Peyer's patch (tissue), 4 donors: ENCODE measurements around the gene SLC24A5. TPM values are rescaled to one million over a fixed set of nuclear protein-coding genes. Genes with fewer than 3 reads are reported as not detected.
A peak's percentile ranks its signal among the peaks of the same experiment; 100 is the strongest.

Experiments used
- DNase-seq, 3 donors: peaks; one replicate each; pipeline ENCODE4 v3.0.0-alpha.2; 2017 to 2019
- H3K27ac ChIP-seq, 4 donors: fragments of 200-600 bp; sonication (generic); one replicate each; pipeline ENCODE4 v1.5.1; 2016 to 2019
- H3K27me3 ChIP-seq, 2 donors: fragments of 200-600 bp; sonication (generic); one replicate each; pipeline ENCODE4 v1.5.1; 2019
- H3K36me3 ChIP-seq, 3 donors: fragments of 200-600 bp; sonication (generic); one replicate each; pipeline ENCODE4 v1.5.1; 2016 to 2019
- H3K4me1 ChIP-seq, 4 donors: fragments of 200-600 bp; sonication (generic); one replicate each; pipeline ENCODE4 v1.5.1; 2016 to 2019
- H3K4me3 ChIP-seq, 4 donors: fragments of 200-600 bp; sonication (generic); 1 replicate in 3 of 4; 2 replicates in 1 of 4; pipeline ENCODE4 v1.5.1; 2016 to 2019; ENCODE audit warnings: mild to moderate bottlenecking in 1 of 4
- H3K9me3 ChIP-seq, 4 donors: fragments of 200-600 bp; sonication (generic); one replicate each; pipeline ENCODE4 v1.5.1; 2016 to 2019; ENCODE audit warnings: mild to moderate bottlenecking in 1 of 4
- POLR2A ChIP-seq, 2 donors: fragments of 450-650 bp; IDR thresholded peaks; one replicate each; pipeline ENCODE4 v1.5.1; 2017; ENCODE audit warnings: antibody characterized with exemption in 2 of 2, mild to moderate bottlenecking in 2 of 2, moderate library complexity in 2 of 2
- total RNA-seq, 4 donors: library from RNA; depleted of rRNA; stranded (reverse); fragments of >200 nt; gene quantifications; one replicate each; pipeline ENCODE4 v1.1.0, GENCODE V29; 2016
- TF ChIP-seq, protein P1 (sequence below), 6 experiments: fragments of 450-650 bp in 4 of 6; fragments of 200-600 bp in 2 of 6; sonication (generic) in 1 of 6; IDR thresholded peaks; one replicate each; pipeline ENCODE4 v1.5.1; 2017 to 2019; ENCODE audit warnings: antibody characterized with exemption in 6 of 6, mild to moderate bottlenecking in 3 of 6, moderate library complexity in 1 of 6

The SLC24A5 gene
- not detected for total RNA-seq

DNA sequence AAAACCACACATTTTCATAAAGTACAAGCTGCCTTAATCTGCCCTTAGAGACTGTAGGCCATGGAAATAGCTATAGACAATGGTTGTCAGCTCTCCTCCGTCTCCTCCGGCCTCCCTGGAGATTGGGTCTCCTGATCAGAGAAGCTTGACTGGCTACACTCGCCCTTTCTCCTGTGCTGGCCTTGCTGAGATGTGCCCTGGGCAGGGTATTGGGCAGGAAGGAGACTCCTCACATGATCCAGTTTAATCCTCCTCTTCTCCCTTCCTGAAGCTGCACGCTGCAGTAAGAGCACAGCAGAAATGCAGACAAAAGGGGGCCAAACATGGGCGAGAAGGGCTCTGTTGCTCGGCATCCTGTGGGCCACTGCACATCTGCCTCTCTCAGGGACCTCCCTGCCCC is at the start of gene SLC24A5:
SLC24A5 (plus strand) TSS at position 246 of the 400 bp plus-strand sequence; CDS start at position 301, 55 bp downstream.
- no peak for TF ChIP-seq POLR2A (IDR thresholded peaks at IDR 0.05)
- TF ChIP-seq, protein P1, sequence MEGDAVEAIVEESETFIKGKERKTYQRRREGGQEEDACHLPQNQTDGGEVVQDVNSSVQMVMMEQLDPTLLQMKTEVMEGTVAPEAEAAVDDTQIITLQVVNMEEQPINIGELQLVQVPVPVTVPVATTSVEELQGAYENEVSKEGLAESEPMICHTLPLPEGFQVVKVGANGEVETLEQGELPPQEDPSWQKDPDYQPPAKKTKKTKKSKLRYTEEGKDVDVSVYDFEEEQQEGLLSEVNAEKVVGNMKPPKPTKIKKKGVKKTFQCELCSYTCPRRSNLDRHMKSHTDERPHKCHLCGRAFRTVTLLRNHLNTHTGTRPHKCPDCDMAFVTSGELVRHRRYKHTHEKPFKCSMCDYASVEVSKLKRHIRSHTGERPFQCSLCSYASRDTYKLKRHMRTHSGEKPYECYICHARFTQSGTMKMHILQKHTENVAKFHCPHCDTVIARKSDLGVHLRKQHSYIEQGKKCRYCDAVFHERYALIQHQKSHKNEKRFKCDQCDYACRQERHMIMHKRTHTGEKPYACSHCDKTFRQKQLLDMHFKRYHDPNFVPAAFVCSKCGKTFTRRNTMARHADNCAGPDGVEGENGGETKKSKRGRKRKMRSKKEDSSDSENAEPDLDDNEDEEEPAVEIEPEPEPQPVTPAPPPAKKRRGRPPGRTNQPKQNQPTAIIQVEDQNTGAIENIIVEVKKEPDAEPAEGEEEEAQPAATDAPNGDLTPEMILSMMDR (IDR thresholded peaks at IDR 0.05) = no peak
- Histone ChIP-seq H3K9me3 (no peaks in the 10 kb centered on the region), H3K36me3 (no peaks in the 10 kb centered on the region), H3K4me1 (no peaks in the 10 kb centered on the region), H3K27me3 (no peaks in the 10 kb centered on the region), H3K4me3 (no peak within 1 kb of the TSS), H3K27ac (no peak within 1 kb of the TSS)
- DNase-seq = no peak

- Histone ChIP-seq H3K36me3 (no peaks in the 10 kb centered on the region), H3K9me3 (no peaks in the 10 kb centered on the region), H3K27ac (no peak overlapping the region), H3K4me1 (no peaks in the 10 kb centered on the region), H3K27me3 (no peaks in the 10 kb centered on the region), H3K4me3 (no peak overlapping the region)
- DNase-seq = no peak
- no peak for TF ChIP-seq POLR2A (IDR thresholded peaks at IDR 0.05)
- TF ChIP-seq, protein P1 (IDR thresholded peaks at IDR 0.05) = no peak
Measured at GRCh38 chr15:48072941-48073340, 47.8 kb upstream of the SLC24A5 start.

- Histone ChIP-seq H3K36me3 (no peaks in the 10 kb centered on the region), H3K4me1 (no peaks in the 10 kb centered on the region)
Measured at GRCh38 chr15:48073881-48074280, 46.9 kb upstream of the SLC24A5 start.

DNA sequence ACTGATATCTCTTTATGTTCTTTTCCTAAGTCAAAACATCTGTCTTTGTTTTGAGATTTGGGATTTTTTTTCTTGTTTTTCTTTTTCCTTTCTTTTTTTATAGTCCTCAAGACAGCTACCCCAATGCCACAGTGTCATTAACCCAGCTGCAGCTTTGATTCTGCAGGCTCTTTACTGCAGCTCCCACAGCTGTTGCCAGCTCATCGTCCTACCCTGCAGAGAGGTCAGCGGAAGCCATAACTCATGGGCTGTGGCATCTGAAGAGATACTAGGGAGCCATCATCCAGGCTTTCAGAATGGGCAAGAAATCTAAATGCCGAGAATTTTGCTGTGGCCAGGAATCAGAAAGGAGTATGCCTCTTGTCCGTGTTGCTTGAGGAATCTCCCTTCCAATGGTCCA is 44.3 kb upstream of the SLC24A5 start:
- Histone ChIP-seq H3K27me3 (no peaks in the 10 kb centered on the region), H3K27ac (no peak overlapping the region), H3K9me3 (no peaks in the 10 kb centered on the region), H3K4me1 (no peaks in the 10 kb centered on the region), H3K4me3 (no peak overlapping the region), H3K36me3 (no peaks in the 10 kb centered on the region)
- no peak for DNase-seq
- TF ChIP-seq POLR2A (IDR thresholded peaks at IDR 0.05) = no peak
- TF ChIP-seq, protein P1 (IDR thresholded peaks at IDR 0.05) = no peak

More at GRCh38 chr15:48073881-48074280, 46.9 kb upstream of the SLC24A5 start:
- Histone ChIP-seq H3K27ac (no peak overlapping the region), H3K9me3 (no peaks in the 10 kb centered on the region), H3K4me3 (no peak overlapping the region), H3K27me3 (no peaks in the 10 kb centered on the region)
- DNase-seq = no peak
- TF ChIP-seq POLR2A (IDR thresholded peaks at IDR 0.05) = no peak
- TF ChIP-seq, protein P1 (IDR thresholded peaks at IDR 0.05) = no peak

- H3K36me3 ChIP-seq = no peaks in the 10 kb centered on the region
- no peak overlapping the region for H3K27ac ChIP-seq
Measured at GRCh38 chr15:48077616-48078184, 43.1 kb upstream of the SLC24A5 start.

GRCh38 chr15:48084759-48085590 is 35.8 kb upstream of the SLC24A5 start:
- TF ChIP-seq, protein P1 (IDR thresholded peaks at IDR 0.05) = peak in 3 of 6 experiments; percentile 29 to 35 (median 29)
- TF ChIP-seq POLR2A (IDR thresholded peaks at IDR 0.05) = no peak
- DNase-seq = no peak

More at GRCh38 chr15:48077616-48078184, 43.1 kb upstream of the SLC24A5 start:
- H3K4me3 ChIP-seq = no peak overlapping the region
- no peaks in the 10 kb centered on the region for H3K27me3 ChIP-seq
- H3K9me3 ChIP-seq = no peaks in the 10 kb centered on the region
- no peak for TF ChIP-seq POLR2A (IDR thresholded peaks at IDR 0.05)
- DNase-seq = no peak
- H3K4me1 ChIP-seq = no peaks in the 10 kb centered on the region

More at GRCh38 chr15:48084759-48085590, 35.8 kb upstream of the SLC24A5 start:
- Histone ChIP-seq H3K4me1 (no peaks in the 10 kb centered on the region), H3K9me3 (no peaks in the 10 kb centered on the region), H3K36me3 (no peaks in the 10 kb centered on the region), H3K27ac (no peak overlapping the region), H3K4me3 (no peak overlapping the region), H3K27me3 (no peaks in the 10 kb centered on the region)
